A549 treated with Mapracorat at 1 μM for 4 hours (cell line): ENCODE results near the gene MMP8. TPM values are rescaled to one million over a fixed set of nuclear protein-coding genes. Genes with fewer than 3 reads are reported as not detected.

Source experiments
- total RNA-seq: library from RNA; stranded (reverse); fragments of 200-300 nt; extraction: Qiagen RNA extraction; gene quantifications from 5 replicates; pipeline ENCODE4 v1.2.3, GENCODE V29; 2022

The MMP8 gene
- total RNA-seq = not detected in 5 replicates

GRCh38 chr11:102724904-102725500, at the start of gene MMP8:
MMP8 (minus strand) TSS chr11:102724954; CDS start chr11:102724855, 99 bp downstream.

GRCh38 chr11:102705626-102706025, 19.1 kb downstream of the MMP8 start, which contains the start of gene MMP27:
MMP27 (minus strand) TSS chr11:102705769; CDS start chr11:102705714, 55 bp downstream.

Other genes with a start within 250 kb of the MMP8 start
- gene MMP7, start 194.2 kb downstream of the MMP8 start, total RNA-seq = 21.9 to 32.0 TPM (median 23.4 TPM) in 5 replicates
- gene MMP20, start 99.6 kb downstream of the MMP8 start, total RNA-seq = not detected in 5 replicates
- not detected in 5 replicates for gene MMP27, start 19.2 kb downstream of the MMP8 start, total RNA-seq
- 0.60 to 1.1 TPM (median 0.91 TPM) in 5 replicates for gene MMP10, start 55.7 kb upstream of the MMP8 start, total RNA-seq
- gene MMP1, start 73.2 kb upstream of the MMP8 start, total RNA-seq = 0.42 to 1.1 TPM (median 0.79 TPM) in 5 replicates
- gene MMP3, start 118.7 kb upstream of the MMP8 start, total RNA-seq = 0.13 to 0.48 TPM in 2 of 5 replicates, not detected in the others
- gene MMP12, start 150.0 kb upstream of the MMP8 start, total RNA-seq = 0.07 to 0.11 TPM (median 0.10 TPM) in 4 of 5 replicates, not detected in the other
- gene MMP13, start 230.8 kb upstream of the MMP8 start, total RNA-seq = not detected in 5 replicates